Measurements from ENCODE around the gene C1orf122. TPM values are rescaled to one million over a fixed set of nuclear protein-coding genes. Genes with fewer than 3 reads are reported as not detected.

C1orf122 gene
- total RNA-seq, 2 experiments from 2014 or later: 26.0 to 29.7 TPM

DNA sequence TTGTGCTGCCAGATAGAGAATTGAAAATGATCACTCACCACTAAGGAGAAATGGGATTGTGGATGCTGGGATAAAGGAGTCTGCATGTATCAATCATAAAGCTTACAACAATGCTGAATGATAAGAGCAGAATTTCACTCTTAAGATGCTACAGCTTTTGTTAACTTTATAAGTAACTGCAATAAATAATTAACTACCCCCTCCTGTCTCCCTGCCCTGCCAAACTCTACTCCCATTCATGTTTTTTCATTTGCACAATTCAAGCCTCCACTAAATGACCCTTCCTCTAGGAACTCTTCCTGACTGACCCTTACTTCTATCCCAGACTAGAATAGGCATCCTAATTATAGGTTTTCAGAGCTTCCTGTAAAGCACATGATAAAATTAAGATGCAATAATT, 36.9 kb downstream of the C1orf122 start:
- Histone ChIP-seq H3K79me2 (ENCODE audit: insufficient read depth, low read depth, low read length) (peaks cover 23% of the 10 kb centered on the region; the same call in 1 of the 2 replicates), H3K27ac (ENCODE audit: low read depth, low read length, poor library complexity, severe bottlenecking) (no peak overlapping the region), H3K9me2 (ENCODE audit: insufficient read depth, low read length) (no peaks in the 10 kb centered on the region), H3K4me3 (ENCODE audit: low read depth, low read length, poor library complexity, severe bottlenecking) (no peak overlapping the region), H2AFZ (ENCODE audit: low read length) (no peak overlapping the region), H3K4me1 (ENCODE audit: insufficient read depth, low read length, poor library complexity, severe bottlenecking) (peaks cover 9% of the 10 kb centered on the region), H3K36me3 (ENCODE audit: insufficient read depth, low read length) (peaks cover 62% of the 10 kb centered on the region), H4K20me1 (ENCODE audit: insufficient read depth, low read length) (no peaks in the 10 kb centered on the region), H3K9me3 (ENCODE audit: low read length) (no peaks in the 10 kb centered on the region), H3K4me2 (ENCODE audit: low read length) (no peak overlapping the region)
- no TSS peak for BruUV-seq (replicated peaks)
- TF ChIP-seq EZH2phosphoT487 (IDR thresholded peaks at IDR 0.05; ENCODE audit: borderline replicate concordance, low read depth, low read length): no peak
- TF ChIP-seq, protein P1, sequence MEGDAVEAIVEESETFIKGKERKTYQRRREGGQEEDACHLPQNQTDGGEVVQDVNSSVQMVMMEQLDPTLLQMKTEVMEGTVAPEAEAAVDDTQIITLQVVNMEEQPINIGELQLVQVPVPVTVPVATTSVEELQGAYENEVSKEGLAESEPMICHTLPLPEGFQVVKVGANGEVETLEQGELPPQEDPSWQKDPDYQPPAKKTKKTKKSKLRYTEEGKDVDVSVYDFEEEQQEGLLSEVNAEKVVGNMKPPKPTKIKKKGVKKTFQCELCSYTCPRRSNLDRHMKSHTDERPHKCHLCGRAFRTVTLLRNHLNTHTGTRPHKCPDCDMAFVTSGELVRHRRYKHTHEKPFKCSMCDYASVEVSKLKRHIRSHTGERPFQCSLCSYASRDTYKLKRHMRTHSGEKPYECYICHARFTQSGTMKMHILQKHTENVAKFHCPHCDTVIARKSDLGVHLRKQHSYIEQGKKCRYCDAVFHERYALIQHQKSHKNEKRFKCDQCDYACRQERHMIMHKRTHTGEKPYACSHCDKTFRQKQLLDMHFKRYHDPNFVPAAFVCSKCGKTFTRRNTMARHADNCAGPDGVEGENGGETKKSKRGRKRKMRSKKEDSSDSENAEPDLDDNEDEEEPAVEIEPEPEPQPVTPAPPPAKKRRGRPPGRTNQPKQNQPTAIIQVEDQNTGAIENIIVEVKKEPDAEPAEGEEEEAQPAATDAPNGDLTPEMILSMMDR (conservative IDR thresholded peaks at IDR 0.05; ENCODE audit: low read length): no peak
- intact Hi-C loops (cut with micrococcal nuclease; ENCODE audit: unreplicated experiment): no loop called here
- CTCF ChIA-PET (ENCODE audit: unreplicated experiment): no interaction called here
- POLR2A ChIA-PET: interaction anchor here (1.0 kb wide), 1 partner anchor 9 kb away, joined by 8 read pairs; no protein-coding TSS in a partner anchor
- DNase-seq (ENCODE audit: low spot score): no peak

DNA sequence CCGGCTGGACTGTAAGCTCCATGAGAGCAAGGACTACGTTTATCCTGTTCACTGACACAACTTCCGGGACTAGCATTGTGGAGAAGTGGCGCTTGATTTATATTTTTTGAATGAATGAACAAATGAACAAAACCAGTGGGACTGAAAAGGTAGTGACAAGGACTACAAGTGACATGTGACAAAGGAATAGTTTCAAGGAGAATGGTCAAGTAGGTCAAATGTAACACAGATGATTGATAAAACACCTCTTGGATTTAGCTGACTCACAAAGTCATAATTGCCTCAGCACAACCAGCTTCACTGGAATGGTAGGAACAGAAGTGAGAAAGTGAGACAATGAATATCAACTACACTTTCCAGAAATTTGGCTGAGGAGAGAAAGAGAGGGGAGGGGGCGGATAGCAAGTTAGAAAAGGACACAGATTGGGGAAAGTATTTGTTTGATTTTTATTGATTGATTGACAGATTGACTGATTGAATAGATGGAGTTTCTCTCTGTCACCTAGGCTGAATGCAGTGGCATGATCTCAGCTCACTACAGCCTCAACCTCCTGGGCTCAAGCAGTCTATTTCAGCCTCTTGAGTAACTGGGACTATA, 37.6 kb downstream of the C1orf122 start:
- DNase-seq (ENCODE audit: low spot score): no peak
- Histone ChIP-seq H3K27ac (ENCODE audit: low read depth, low read length, poor library complexity, severe bottlenecking) (no peak overlapping the region), H3K4me3 (ENCODE audit: low read depth, low read length, poor library complexity, severe bottlenecking) (no peak overlapping the region), H3K4me2 (ENCODE audit: low read length) (no peak overlapping the region), H3K36me3 (ENCODE audit: insufficient read depth, low read length) (peaks cover 56% of the 10 kb centered on the region), H3K9me2 (ENCODE audit: insufficient read depth, low read length) (no peaks in the 10 kb centered on the region), H3K4me1 (ENCODE audit: insufficient read depth, low read length, poor library complexity, severe bottlenecking) (peaks cover 9% of the 10 kb centered on the region), H2AFZ (ENCODE audit: low read length) (no peak overlapping the region), H3K79me2 (ENCODE audit: insufficient read depth, low read depth, low read length) (peaks cover 28% of the 10 kb centered on the region; the same call in 1 of the 2 replicates), H4K20me1 (ENCODE audit: insufficient read depth, low read length) (no peaks in the 10 kb centered on the region), H3K9me3 (ENCODE audit: low read length) (no peaks in the 10 kb centered on the region)
- TF ChIP-seq, protein P1 (conservative IDR thresholded peaks at IDR 0.05; ENCODE audit: low read length): no peak
- TF ChIP-seq EZH2phosphoT487 (IDR thresholded peaks at IDR 0.05; ENCODE audit: borderline replicate concordance, low read depth, low read length): no peak
- ChIA-PET POLR2A (interaction anchor here (1.0 to 3.4 kb wide), 2 partner anchors 8 to 14 kb away, joined by 8 to 11 read pairs; partner anchors contain the start of gene MTF1), CTCF (ENCODE audit: unreplicated experiment) (no interaction called here)
- intact Hi-C loops (cut with micrococcal nuclease; ENCODE audit: unreplicated experiment): no loop called here
- BruUV-seq (replicated peaks): no TSS peak

DNA sequence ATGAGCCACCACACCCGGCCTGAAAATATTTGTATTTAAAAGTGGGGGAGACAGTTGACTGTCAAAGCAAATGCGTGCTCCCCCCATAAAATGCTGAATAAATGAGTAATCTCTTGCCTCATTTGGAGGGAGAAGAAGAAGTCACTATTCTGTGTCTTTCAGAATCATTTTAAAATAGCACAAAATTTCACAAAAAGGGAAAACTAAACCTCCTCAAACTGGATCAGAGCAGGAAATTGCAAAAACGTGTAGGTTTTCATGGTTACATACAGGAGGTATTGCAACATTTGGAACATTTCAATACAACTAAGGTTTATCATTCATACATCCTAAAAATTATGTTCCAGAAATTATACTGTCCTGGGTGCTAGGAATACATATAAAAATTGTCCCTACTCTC, 38.2 kb downstream of the C1orf122 start:
- H3K27ac ChIP-seq (ENCODE audit: low read depth, low read length, poor library complexity, severe bottlenecking): no peak overlapping the region
- POLR2A ChIA-PET: interaction anchor here (0.6 to 3.4 kb wide), 4 partner anchors 8 to 103 kb away, joined by 4 to 11 read pairs (median 6); partner anchors contain the start of gene MTF1
- no peak overlapping the region for H3K4me3 ChIP-seq (ENCODE audit: low read depth, low read length, poor library complexity, severe bottlenecking)
- no peak for DNase-seq (ENCODE audit: low spot score)
- no TSS peak for BruUV-seq (replicated peaks)
- no peak overlapping the region for H3K4me2 ChIP-seq (ENCODE audit: low read length)
- intact Hi-C loops (cut with micrococcal nuclease; ENCODE audit: unreplicated experiment): no loop called here
- H2AFZ ChIP-seq (ENCODE audit: low read length): no peak overlapping the region
- CTCF ChIA-PET (ENCODE audit: unreplicated experiment): no interaction called here
- H3K4me1 ChIP-seq (ENCODE audit: insufficient read depth, low read length, poor library complexity, severe bottlenecking): peaks cover 9% of the 10 kb centered on the region
- no peaks in the 10 kb centered on the region for H3K9me2 ChIP-seq (ENCODE audit: insufficient read depth, low read length)
- H3K36me3 ChIP-seq (ENCODE audit: insufficient read depth, low read length): peaks cover 49% of the 10 kb centered on the region
- peaks cover 34% of the 10 kb centered on the region; the same call in 1 of the 2 replicates for H3K79me2 ChIP-seq (ENCODE audit: insufficient read depth, low read depth, low read length)
- H3K9me3 ChIP-seq (ENCODE audit: low read length): no peaks in the 10 kb centered on the region
- no peaks in the 10 kb centered on the region for H4K20me1 ChIP-seq (ENCODE audit: insufficient read depth, low read length)
- no peak for TF ChIP-seq EZH2phosphoT487 (IDR thresholded peaks at IDR 0.05; ENCODE audit: borderline replicate concordance, low read depth, low read length)

All from OCI-LY7 (cell line).